Calu3 (cell line): ENCODE measurements around the gene GNG11. TPM values are rescaled to one million over a fixed set of nuclear protein-coding genes. Genes with fewer than 3 reads are reported as not detected.
A peak's percentile ranks its signal among the peaks of the same experiment; 100 is the strongest.

Experiments used
- Bru-seq: library from RNA; stranded (reverse); fragments of 400-500 nt; gene quantifications from one replicate; lab custom pipeline; 2021; lab: Mats Ljungman, UMichigan
- BruChase-seq, 2 experiments: library from RNA; stranded (reverse); fragments of 400-500 nt; gene quantifications; one replicate each; lab custom pipeline; 2021; lab: Mats Ljungman, UMichigan
- BruUV-seq: library from RNA; stranded (reverse); fragments of 400-500 nt; replicated peaks from 2 replicates; lab custom pipeline; 2021; lab: Mats Ljungman, UMichigan
- CTCF ChIA-PET: fragments of 300-600 bp; sonication (Branson Sonifier 250); formaldehyde crosslinking; loops from one replicate; lab custom pipeline; 2022; ENCODE audit warnings: antibody characterized with exemption; lab: Charles Lee
- DNase-seq: peaks from one replicate; pipeline ENCODE4 v3.0.0; 2022
- H3K27ac Mint-ChIP-seq: one replicate; pipeline ENCODE4 v1.8.0; 2022; ENCODE audit warnings: mixed read lengths; ENCODE audit not compliant: unreplicated experiment
- H3K27me3 Mint-ChIP-seq: one replicate; pipeline ENCODE4 v1.8.0; 2022; ENCODE audit warnings: mixed read lengths; ENCODE audit not compliant: unreplicated experiment
- H3K36me3 Mint-ChIP-seq: one replicate; pipeline ENCODE4 v1.8.0; 2022; ENCODE audit warnings: mild to moderate bottlenecking, moderate library complexity, mixed read lengths; ENCODE audit not compliant: insufficient read depth, unreplicated experiment
- H3K4me1 Mint-ChIP-seq: one replicate; pipeline ENCODE4 v1.8.0; 2022; ENCODE audit warnings: mild to moderate bottlenecking, low read depth, mixed read lengths; ENCODE audit not compliant: unreplicated experiment
- H3K4me3 Mint-ChIP-seq: one replicate; pipeline ENCODE4 v1.8.0; 2022; ENCODE audit warnings: mild to moderate bottlenecking, low read depth, moderate library complexity, mixed read lengths; ENCODE audit not compliant: unreplicated experiment
- H3K9me3 Mint-ChIP-seq: one replicate; pipeline ENCODE4 v1.8.0; 2022; ENCODE audit warnings: low read depth, mixed read lengths; ENCODE audit not compliant: unreplicated experiment
- intact Hi-C: fragments of 100-400 bp; cut with micrococcal nuclease; formaldehyde crosslinking; loops from one replicate; pipeline ENCODE4 v1.10.0; 2022; ENCODE audit not compliant: unreplicated experiment
- long read RNA-seq: library from polyadenylated mRNA; stranded (forward); transcript quantifications from one replicate; pipeline ENCODE4 v2.0.0, GENCODE V29; 2022
- total RNA-seq: library from RNA; stranded (reverse); gene quantifications from 2 replicates; pipeline ENCODE4 v1.2.3, GENCODE V29; 2022
- TF ChIP-seq, protein P1 (sequence below): fragments of 200-600 bp; IDR thresholded peaks from one replicate; pipeline ENCODE4 v1.8.0; 2022; ENCODE audit warnings: antibody characterized with exemption; ENCODE audit not compliant: unreplicated experiment

Gene GNG11
- total RNA-seq (2.6 and 3.5 TPM in 2 replicates), Bru-seq, nascent RNA (percentile 59 among the genes with signal in this experiment), BruChase-seq, experiment 1, labeled RNA remaining after a 6-hour chase (percentile 56 among the genes with signal in this experiment), BruChase-seq, experiment 2, labeled RNA remaining after a 2-hour chase (percentile 41 among the genes with signal in this experiment)
- long read RNA-seq, transcript GNG11-201 (2 exons, 3,055 nt), result major isoform, 43 of 43 reads
- long read RNA-seq, partial matches to known transcripts, result 0 of 43 reads
- long read RNA-seq, other reads (novel, unspliced or antisense), result 0 of 43 reads

DNA sequence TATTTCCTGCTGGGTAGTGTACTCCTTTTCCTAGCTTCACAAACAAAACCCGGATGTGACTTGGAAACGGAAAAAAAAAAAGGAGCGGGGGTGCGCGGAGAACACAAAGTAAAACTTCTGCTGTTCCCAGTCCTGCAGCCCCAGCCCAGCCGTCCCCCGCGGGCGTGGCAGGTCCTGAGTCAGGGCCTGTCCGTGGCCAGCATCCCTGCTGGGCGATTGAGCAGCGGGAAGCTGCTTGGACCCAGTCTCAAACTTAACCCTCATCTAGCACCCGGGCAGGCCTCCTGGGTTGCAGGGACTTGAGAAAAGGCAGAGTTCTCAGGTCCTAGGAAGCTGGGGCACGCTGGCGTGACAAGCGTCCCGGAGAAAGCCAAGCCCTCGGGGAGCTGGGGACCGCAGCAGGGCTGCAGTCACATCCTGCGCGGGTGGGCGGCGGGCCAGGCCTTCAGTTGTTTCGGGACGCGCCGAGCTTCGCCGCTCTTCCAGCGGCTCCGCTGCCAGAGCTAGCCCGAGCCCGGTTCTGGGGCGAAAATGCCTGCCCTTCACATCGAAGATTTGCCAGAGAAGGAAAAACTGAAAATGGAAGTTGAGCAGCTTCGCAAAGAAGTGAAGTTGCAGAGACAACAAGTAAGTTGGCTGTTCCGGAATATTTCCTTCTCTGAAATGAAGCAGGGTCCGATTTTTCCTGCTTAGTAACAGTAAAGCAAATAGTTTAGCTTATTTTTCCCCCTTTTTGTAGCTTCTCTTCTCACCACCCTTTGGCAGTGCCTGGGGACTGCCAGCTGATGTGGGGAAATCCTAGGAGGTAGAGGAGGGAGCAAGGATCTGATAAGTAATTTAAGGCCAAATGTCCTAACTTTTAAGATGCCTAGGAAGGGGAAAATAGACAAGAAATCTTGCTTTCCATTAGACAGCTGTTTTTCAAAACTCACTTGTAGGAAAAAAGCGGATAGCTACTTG, at the start of gene GNG11:
GNG11 (plus strand) TSS at position 129 of the 960 bp plus-strand sequence; CDS start at position 532, 403 bp downstream.
- Mint-ChIP-seq H3K4me3 (peak within 1 kb of the TSS; percentile 75), H3K4me1 (peaks cover under 1% of the 10 kb centered on the region), H3K27ac (peak within 1 kb of the TSS; percentile 59), H3K36me3 (peaks cover 15% of the 10 kb centered on the region), H3K27me3 (no peaks in the 10 kb centered on the region), H3K9me3 (no peaks in the 10 kb centered on the region)
- BruUV-seq, result TSS peak; percentile 63
- intact Hi-C loops, result no loop called here
- CTCF ChIA-PET, result interaction anchor here (0.7 kb wide), 1 partner anchor 409 kb away, joined by 3 read pairs; no protein-coding TSS in a partner anchor
- TF ChIP-seq, protein P1, sequence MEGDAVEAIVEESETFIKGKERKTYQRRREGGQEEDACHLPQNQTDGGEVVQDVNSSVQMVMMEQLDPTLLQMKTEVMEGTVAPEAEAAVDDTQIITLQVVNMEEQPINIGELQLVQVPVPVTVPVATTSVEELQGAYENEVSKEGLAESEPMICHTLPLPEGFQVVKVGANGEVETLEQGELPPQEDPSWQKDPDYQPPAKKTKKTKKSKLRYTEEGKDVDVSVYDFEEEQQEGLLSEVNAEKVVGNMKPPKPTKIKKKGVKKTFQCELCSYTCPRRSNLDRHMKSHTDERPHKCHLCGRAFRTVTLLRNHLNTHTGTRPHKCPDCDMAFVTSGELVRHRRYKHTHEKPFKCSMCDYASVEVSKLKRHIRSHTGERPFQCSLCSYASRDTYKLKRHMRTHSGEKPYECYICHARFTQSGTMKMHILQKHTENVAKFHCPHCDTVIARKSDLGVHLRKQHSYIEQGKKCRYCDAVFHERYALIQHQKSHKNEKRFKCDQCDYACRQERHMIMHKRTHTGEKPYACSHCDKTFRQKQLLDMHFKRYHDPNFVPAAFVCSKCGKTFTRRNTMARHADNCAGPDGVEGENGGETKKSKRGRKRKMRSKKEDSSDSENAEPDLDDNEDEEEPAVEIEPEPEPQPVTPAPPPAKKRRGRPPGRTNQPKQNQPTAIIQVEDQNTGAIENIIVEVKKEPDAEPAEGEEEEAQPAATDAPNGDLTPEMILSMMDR, result no peak
- DNase-seq, result peak; percentile 51

DNA sequence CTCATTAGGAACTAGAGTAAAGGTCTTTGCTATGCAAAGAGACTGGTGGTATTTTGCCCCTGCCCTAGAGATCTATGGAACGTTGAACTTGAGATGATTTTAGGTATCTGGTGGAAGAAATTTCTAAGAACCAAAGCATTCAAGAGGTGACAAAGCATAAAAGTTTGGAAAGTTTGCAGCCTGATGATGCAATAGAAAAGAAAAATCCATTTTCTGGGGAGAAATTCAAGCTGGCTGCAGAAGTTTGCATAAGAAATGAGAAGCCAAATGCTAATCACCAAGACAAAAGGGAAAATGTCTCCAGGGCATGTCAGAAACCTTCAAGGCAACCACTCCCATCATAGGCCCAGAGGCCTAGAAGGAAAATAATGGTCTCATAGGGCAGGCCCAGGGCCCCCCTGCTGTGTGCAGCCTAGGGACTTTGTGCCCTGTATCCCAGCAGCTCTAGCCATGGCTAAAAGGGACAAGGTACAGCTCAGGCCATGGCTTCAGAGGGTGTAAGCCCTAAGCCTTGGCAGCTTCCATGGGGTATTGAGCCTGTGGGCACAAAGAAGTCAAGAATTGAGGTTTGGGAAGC, 47.4 kb upstream of the GNG11 start:
- no peaks in the 10 kb centered on the region for H3K36me3 Mint-ChIP-seq
- TF ChIP-seq, protein P1, result no peak
- H3K9me3 Mint-ChIP-seq, result no peaks in the 10 kb centered on the region
- no TSS peak for BruUV-seq
- no peak for DNase-seq
- intact Hi-C loops, result no loop called here
- CTCF ChIA-PET, result no interaction called here
- H3K27me3 Mint-ChIP-seq, result no peaks in the 10 kb centered on the region
- H3K4me1 Mint-ChIP-seq, result no peaks in the 10 kb centered on the region
- no peak overlapping the region for H3K27ac Mint-ChIP-seq
- H3K4me3 Mint-ChIP-seq, result no peak overlapping the region

DNA sequence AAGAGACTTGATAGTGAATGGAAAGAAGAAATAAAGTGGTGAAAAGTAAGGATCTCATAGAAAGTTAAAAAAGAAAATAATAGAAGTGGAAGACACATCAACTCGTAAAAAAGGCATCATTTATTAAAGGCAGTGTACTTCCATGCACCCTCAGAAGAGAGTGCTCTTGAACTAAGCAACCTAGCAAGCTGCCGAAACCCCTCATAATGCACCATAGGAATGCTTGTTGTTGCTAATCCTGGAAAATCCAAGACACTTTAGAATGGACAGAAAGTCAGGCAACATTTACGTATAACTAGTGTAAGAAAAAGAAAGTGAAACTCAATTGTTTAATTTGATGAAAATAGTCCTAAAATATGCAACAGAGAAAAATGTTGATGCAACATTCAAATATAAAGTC, 43.8 kb upstream of the GNG11 start:
- CTCF ChIA-PET, result no interaction called here
- Mint-ChIP-seq H3K9me3 (peaks cover 3% of the 10 kb centered on the region), H3K36me3 (peaks cover under 1% of the 10 kb centered on the region), H3K4me3 (no peak overlapping the region), H3K4me1 (no peaks in the 10 kb centered on the region), H3K27ac (no peak overlapping the region), H3K27me3 (no peaks in the 10 kb centered on the region)
- intact Hi-C loops, result no loop called here
- no peak for DNase-seq
- BruUV-seq, result no TSS peak
- TF ChIP-seq, protein P1, result no peak

DNA sequence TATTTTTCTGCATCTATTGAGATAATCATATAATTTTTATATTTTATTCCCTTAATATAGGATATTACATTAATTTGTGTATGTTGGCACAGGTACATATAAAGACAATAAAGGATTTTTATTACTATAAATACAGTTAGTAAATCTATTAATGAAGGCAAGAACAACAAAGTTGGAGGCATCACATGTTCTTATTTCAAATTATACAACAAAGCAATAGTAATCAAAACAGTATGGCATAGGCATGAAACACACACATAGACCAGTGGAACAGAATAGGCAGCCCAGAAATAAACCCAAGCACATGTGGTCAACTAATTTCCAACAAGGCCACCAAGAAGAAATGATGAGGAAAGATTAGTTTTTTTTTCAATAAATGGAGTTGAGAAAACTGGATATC, 42.2 kb upstream of the GNG11 start:
- Mint-ChIP-seq H3K36me3 (peaks cover 15% of the 10 kb centered on the region), H3K9me3 (peaks cover 3% of the 10 kb centered on the region), H3K4me3 (no peak overlapping the region), H3K27me3 (no peaks in the 10 kb centered on the region), H3K27ac (no peak overlapping the region), H3K4me1 (peaks cover 8% of the 10 kb centered on the region)
- BruUV-seq, result no TSS peak
- intact Hi-C loops, result no loop called here
- CTCF ChIA-PET, result no interaction called here
- TF ChIP-seq, protein P1, result no peak
- DNase-seq, result no peak
